GM04504 (cell line): ENCODE measurements around the gene LRP3.

Experiments
- DNase-seq: peaks from one replicate; pipeline ENCODE4 v3.0.0-alpha.2; 2012; ENCODE audit warnings: low read depth

Gene LRP3

GRCh38 chr19:33255781-33256180, 61.7 kb downstream of the LRP3 start:
- no peak for DNase-seq

- no peak for DNase-seq
These were observed 62.1 kb downstream of the LRP3 start for GRCh38 chr19:33256261-33256660.

GRCh38 chr19:33257828-33258227, 63.7 kb downstream of the LRP3 start:
- no peak for DNase-seq
